ENCODE measurements around the gene CORO2B. TPM values are rescaled to one million over a fixed set of nuclear protein-coding genes. Genes with fewer than 3 reads are reported as not detected.
"Not testable (repeated sequence)": the region's sequence is repeated elsewhere in the genome, so short reads cannot be mapped to it uniquely, and the experiment has no call there.

The CORO2B gene
- polyA plus RNA-seq, 1 donor from 2014 or later = 15.1 TPM

- H3K9ac ChIP-seq (ENCODE audit: low read length) = no peak overlapping the region
- TF ChIP-seq POLR2AphosphoS5 (IDR thresholded peaks at IDR 0.05) (no peak), EZH2 (IDR thresholded peaks at IDR 0.05; ENCODE audit: borderline replicate concordance, insufficient read depth, low read length, poor library complexity, severe bottlenecking) (no peak), SMC3 (conservative IDR thresholded peaks at IDR 0.05; ENCODE audit: poor library complexity) (no peak), RAD21 (conservative IDR thresholded peaks at IDR 0.05) (no peak), MXI1 (conservative IDR thresholded peaks at IDR 0.05; ENCODE audit: poor library complexity, severe bottlenecking) (no peak), TAF1 (IDR thresholded peaks at IDR 0.05; ENCODE audit: low read depth) (no peak), EP300 (conservative IDR thresholded peaks at IDR 0.05; ENCODE audit: poor library complexity, severe bottlenecking) (no peak)
- TF ChIP-seq, protein P1, sequence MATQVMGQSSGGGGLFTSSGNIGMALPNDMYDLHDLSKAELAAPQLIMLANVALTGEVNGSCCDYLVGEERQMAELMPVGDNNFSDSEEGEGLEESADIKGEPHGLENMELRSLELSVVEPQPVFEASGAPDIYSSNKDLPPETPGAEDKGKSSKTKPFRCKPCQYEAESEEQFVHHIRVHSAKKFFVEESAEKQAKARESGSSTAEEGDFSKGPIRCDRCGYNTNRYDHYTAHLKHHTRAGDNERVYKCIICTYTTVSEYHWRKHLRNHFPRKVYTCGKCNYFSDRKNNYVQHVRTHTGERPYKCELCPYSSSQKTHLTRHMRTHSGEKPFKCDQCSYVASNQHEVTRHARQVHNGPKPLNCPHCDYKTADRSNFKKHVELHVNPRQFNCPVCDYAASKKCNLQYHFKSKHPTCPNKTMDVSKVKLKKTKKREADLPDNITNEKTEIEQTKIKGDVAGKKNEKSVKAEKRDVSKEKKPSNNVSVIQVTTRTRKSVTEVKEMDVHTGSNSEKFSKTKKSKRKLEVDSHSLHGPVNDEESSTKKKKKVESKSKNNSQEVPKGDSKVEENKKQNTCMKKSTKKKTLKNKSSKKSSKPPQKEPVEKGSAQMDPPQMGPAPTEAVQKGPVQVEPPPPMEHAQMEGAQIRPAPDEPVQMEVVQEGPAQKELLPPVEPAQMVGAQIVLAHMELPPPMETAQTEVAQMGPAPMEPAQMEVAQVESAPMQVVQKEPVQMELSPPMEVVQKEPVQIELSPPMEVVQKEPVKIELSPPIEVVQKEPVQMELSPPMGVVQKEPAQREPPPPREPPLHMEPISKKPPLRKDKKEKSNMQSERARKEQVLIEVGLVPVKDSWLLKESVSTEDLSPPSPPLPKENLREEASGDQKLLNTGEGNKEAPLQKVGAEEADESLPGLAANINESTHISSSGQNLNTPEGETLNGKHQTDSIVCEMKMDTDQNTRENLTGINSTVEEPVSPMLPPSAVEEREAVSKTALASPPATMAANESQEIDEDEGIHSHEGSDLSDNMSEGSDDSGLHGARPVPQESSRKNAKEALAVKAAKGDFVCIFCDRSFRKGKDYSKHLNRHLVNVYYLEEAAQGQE (IDR thresholded peaks at IDR 0.05; ENCODE audit: borderline replicate concordance) = no peak
- TF ChIP-seq, protein P2, sequence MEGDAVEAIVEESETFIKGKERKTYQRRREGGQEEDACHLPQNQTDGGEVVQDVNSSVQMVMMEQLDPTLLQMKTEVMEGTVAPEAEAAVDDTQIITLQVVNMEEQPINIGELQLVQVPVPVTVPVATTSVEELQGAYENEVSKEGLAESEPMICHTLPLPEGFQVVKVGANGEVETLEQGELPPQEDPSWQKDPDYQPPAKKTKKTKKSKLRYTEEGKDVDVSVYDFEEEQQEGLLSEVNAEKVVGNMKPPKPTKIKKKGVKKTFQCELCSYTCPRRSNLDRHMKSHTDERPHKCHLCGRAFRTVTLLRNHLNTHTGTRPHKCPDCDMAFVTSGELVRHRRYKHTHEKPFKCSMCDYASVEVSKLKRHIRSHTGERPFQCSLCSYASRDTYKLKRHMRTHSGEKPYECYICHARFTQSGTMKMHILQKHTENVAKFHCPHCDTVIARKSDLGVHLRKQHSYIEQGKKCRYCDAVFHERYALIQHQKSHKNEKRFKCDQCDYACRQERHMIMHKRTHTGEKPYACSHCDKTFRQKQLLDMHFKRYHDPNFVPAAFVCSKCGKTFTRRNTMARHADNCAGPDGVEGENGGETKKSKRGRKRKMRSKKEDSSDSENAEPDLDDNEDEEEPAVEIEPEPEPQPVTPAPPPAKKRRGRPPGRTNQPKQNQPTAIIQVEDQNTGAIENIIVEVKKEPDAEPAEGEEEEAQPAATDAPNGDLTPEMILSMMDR (IDR thresholded peaks at IDR 0.05; ENCODE audit: poor library complexity, severe bottlenecking) = no peak
- peaks cover 16% of the 10 kb centered on the region for H3K79me2 ChIP-seq (replicated peaks; ENCODE audit: insufficient read depth, low read length)
- H3K4me2 ChIP-seq (ENCODE audit: low read length) = no peak overlapping the region
- no peaks in the 10 kb centered on the region for H3K9me2 ChIP-seq (ENCODE audit: insufficient read depth, low read length)
- H2AFZ ChIP-seq (ENCODE audit: low read depth, low read length) = no peak overlapping the region
- H3K4me3 ChIP-seq (ENCODE audit: low read length) = no peak overlapping the region
- no peaks in the 10 kb centered on the region for H3K27me3 ChIP-seq (ENCODE audit: insufficient read depth, low read depth, low read length)
- H4K20me1 ChIP-seq (ENCODE audit: insufficient read depth) = no peaks in the 10 kb centered on the region
- H3F3A ChIP-seq (ENCODE audit: insufficient read depth, low read length, poor library complexity, severe bottlenecking) = no peaks in the 10 kb centered on the region
- H3K27ac ChIP-seq (ENCODE audit: low read length) = no peak overlapping the region
- no peaks in the 10 kb centered on the region for H3K9me3 ChIP-seq (ENCODE audit: low read length)
- no peaks in the 10 kb centered on the region for H3K36me3 ChIP-seq (ENCODE audit: insufficient read depth, low read length)
Measured at GRCh38 chr15:68603216-68603595, 24.4 kb downstream of the CORO2B start.

GRCh38 chr15:68603951-68604350 lies 25.2 kb downstream of the CORO2B start:
- no peaks in the 10 kb centered on the region for H3K27me3 ChIP-seq (ENCODE audit: insufficient read depth, low read depth, low read length)
- TF ChIP-seq POLR2AphosphoS5 (IDR thresholded peaks at IDR 0.05) (no peak), SMC3 (conservative IDR thresholded peaks at IDR 0.05; ENCODE audit: poor library complexity) (no peak), TAF1 (IDR thresholded peaks at IDR 0.05; ENCODE audit: low read depth) (no peak), EZH2 (IDR thresholded peaks at IDR 0.05; ENCODE audit: borderline replicate concordance, insufficient read depth, low read length, poor library complexity, severe bottlenecking) (no peak), EP300 (conservative IDR thresholded peaks at IDR 0.05; ENCODE audit: poor library complexity, severe bottlenecking) (no peak), RAD21 (conservative IDR thresholded peaks at IDR 0.05) (no peak), MXI1 (conservative IDR thresholded peaks at IDR 0.05; ENCODE audit: poor library complexity, severe bottlenecking) (no peak)
- TF ChIP-seq, protein P2 (IDR thresholded peaks at IDR 0.05; ENCODE audit: poor library complexity, severe bottlenecking) = no peak
- TF ChIP-seq, protein P1 (IDR thresholded peaks at IDR 0.05; ENCODE audit: borderline replicate concordance) = no peak
- H3K9ac ChIP-seq (ENCODE audit: low read length) = no peak overlapping the region
- H3F3A ChIP-seq (ENCODE audit: insufficient read depth, low read length, poor library complexity, severe bottlenecking) = no peaks in the 10 kb centered on the region
- peaks cover 16% of the 10 kb centered on the region for H3K79me2 ChIP-seq (replicated peaks; ENCODE audit: insufficient read depth, low read length)
- no peaks in the 10 kb centered on the region for H4K20me1 ChIP-seq (ENCODE audit: insufficient read depth)
- no peak overlapping the region for H3K4me3 ChIP-seq (ENCODE audit: low read length)
- H3K36me3 ChIP-seq (ENCODE audit: insufficient read depth, low read length) = no peaks in the 10 kb centered on the region
- no peaks in the 10 kb centered on the region for H3K9me2 ChIP-seq (ENCODE audit: insufficient read depth, low read length)
- H3K27ac ChIP-seq (ENCODE audit: low read length) = no peak overlapping the region
- no peak overlapping the region for H2AFZ ChIP-seq (ENCODE audit: low read depth, low read length)
- H3K4me2 ChIP-seq (ENCODE audit: low read length) = no peak overlapping the region
- H3K9me3 ChIP-seq (ENCODE audit: low read length) = no peaks in the 10 kb centered on the region

DNA sequence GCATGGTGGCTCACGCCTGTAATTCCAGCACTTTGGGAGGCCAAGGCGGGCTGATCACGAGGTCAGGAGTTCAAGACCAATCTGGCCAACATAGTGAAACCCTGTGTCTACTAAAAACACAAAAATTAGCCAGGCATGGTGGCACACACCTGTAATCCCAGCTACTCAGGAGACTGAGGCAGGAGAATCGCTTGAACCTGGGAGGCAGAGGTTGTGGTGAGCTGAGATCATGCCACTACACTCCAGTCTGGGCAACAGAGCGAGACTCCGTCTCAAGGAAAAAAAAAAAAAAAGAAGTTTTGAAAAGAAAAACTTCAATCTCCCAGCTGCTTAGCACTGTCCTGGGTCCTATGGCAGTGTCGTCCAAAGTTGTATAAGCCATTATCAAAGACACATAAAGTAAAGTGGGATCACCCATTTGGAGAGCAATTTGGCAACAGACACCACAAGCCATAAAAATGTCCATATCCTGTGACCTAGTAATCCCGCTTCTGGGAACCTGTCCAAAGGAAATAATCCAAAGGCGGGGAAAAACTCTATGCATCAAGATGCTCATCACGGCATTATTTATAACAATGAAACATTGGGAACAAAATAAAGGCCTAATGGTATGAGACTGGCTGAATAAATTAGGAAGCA lies 26.2 kb downstream of the CORO2B start:
- H3K27ac ChIP-seq (ENCODE audit: low read length); H3F3A ChIP-seq (ENCODE audit: insufficient read depth, low read length, poor library complexity, severe bottlenecking); H4K20me1 ChIP-seq (ENCODE audit: insufficient read depth); H3K9me2 ChIP-seq (ENCODE audit: insufficient read depth, low read length); H3K27me3 ChIP-seq (ENCODE audit: insufficient read depth, low read depth, low read length); H3K9ac ChIP-seq (ENCODE audit: low read length); H2AFZ ChIP-seq (ENCODE audit: low read depth, low read length); H3K4me3 ChIP-seq (ENCODE audit: low read length); H3K9me3 ChIP-seq (ENCODE audit: low read length); H3K4me2 ChIP-seq (ENCODE audit: low read length); H3K36me3 ChIP-seq (ENCODE audit: insufficient read depth, low read length): not testable (repeated sequence)
- peaks cover 16% of the 10 kb centered on the region for H3K79me2 ChIP-seq (replicated peaks; ENCODE audit: insufficient read depth, low read length)

Data from neural cell (in vitro differentiated cells).